Fibroblast of skin of right quadriceps (primary cell): ENCODE results near the gene POLE4.

Experiments
- DNase-seq: peaks from one replicate; pipeline ENCODE4 v3.0.0-alpha.2; 2013

The POLE4 gene

DNA sequence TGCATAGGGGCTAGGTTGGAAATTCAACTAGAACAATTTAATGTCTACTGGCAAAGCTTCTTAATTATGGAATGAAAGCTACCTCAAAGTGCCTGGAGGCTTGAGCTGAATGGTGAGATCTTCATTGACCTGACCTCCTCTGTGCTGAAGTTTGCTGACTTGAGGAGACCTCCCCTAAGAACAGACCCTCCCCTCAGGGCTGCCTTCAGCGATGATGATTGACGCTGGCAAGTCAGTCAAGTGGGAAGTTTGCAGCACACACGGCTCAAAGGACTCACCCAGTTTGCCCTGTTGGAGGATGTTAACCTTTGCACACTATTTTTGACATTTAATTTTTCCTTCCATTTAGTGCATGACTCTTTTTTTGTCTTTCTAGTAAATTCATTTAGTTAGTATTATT lies 17.2 kb upstream of the POLE4 start:
- no peak for DNase-seq

DNA sequence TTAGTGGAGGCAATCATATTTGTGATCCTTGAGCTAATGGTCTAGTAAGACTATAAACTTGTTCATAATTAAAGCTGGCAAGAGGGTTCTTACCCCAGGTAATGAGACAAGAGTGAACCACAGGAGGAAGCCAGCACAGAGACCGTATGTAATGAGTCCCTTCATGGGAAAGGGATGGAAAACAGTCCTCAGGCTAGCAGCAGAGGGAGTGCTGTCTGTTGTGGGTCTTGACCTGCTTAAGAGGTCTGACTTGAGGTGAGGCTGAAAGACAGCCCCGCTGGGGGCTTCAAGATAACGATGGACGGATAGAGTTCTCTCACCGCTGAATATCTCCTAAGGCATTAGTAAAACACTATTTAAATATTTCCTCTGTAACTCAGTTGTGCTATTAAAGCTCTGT lies 16.2 kb upstream of the POLE4 start:
- DNase-seq: no peak

DNA sequence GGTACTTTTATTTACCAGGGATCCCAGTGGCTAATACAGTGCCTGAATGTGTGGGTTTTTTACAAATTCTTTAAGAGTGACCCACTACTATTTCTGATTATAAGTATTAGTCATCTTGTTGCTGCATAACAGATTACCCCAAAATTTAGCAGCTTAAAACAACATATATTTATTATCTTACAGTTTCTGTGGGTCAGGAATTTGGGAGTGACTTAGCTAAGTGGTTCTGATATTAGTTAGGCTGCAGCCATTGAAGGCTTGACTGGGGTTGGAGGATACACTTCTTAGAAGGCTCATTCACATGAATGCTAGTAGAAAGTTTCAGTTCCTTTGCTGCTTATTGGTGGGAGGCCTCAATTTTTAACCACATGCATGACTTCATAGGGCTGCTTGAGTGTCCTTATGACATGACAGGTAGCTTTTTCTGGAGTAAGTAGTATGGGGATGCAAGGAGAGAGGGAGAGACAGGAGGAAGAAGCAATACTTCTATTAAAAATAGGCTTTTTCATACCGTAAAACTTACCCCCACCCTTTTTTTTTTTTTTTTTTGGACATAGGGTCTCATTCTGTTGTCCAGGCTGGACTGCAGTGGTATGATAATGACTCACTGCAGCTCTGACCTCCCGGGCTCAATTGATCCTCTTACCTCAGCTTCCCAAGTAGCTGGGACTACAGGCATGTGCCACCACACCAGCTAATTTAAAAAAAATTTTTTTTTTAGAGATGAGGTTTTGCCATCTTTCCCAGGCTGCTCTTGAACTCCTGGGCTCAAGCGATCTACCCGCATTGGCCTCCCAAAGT lies 13.3 kb upstream of the POLE4 start:
- DNase-seq: peak; percentile 62

DNA sequence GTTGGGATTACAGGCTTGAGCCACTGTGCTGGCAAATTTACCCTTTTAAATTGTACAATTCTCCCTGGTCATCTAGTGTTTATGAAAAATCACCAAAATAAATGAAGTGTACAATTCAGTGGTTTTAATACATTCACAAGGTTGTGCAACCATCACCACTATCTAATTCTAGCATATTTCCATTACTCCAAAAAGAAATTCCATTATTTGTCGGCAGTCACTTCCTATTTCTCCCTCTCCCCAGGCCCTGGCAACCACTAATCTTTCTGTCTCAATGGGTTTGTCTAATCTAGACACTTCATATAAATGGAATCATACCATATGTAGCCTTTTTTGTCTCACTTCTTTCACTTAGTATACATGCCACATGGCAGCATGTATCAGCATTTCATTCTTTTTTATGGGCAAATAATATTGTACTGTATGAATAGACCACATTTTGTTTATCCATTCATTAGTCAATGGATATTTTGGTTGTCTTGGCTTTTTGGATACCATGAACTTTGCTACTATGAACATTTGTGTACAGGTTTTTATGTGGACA lies 12.6 kb upstream of the POLE4 start:
- DNase-seq: peak; percentile 44

- DNase-seq: no peak
Measured at GRCh38 chr2:74947703-74948102, 10.7 kb upstream of the POLE4 start.

DNA sequence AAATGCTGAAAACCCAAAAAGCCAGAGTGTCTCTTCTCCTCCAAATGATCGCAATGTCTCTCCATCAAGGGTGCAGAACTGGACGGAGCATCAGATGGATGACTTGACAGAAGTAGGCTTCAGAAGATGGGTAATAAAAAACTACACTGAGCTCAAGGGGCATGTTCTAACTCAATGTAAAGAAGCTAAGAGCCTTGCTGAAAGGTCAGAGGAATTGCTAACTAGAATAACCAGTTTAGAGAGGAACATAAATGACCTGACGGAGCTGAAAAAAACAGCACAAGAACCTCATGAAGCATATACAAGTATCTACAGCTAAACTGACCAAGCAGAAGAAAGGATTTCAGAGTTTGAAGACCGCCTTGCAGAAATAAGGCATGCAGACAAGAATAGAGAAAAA lies 9.7 kb upstream of the POLE4 start:
- DNase-seq: no peak

GRCh38 chr2:74951211-74951754 lies 7.2 kb upstream of the POLE4 start:
- no peak for DNase-seq

DNA sequence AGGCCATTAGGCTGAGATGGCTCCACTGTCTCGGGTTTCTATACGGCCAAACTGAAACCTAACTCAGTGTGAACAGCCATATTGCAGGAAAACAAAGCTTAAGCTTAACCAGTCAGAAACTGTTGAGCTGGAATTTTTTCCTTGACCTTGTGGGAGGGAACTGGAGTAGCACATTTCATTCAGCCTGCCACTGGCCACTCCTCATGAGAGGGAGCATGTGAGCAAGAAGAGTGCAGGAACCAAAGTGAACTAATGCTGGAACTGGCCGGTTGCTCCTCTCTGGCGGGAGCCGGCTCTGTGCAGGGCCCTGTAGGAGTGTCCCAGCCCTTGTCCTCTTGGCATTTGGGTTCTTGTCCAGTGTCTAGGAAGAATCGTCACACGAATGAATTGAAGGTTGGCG lies 5.9 kb upstream of the POLE4 start:
- no peak for DNase-seq

- no peak for DNase-seq
Measured at GRCh38 chr2:74953796-74954499, 4.5 kb upstream of the POLE4 start.

- DNase-seq: no peak
Measured at GRCh38 chr2:74954500-74954874, 4.0 kb upstream of the POLE4 start.

DNA sequence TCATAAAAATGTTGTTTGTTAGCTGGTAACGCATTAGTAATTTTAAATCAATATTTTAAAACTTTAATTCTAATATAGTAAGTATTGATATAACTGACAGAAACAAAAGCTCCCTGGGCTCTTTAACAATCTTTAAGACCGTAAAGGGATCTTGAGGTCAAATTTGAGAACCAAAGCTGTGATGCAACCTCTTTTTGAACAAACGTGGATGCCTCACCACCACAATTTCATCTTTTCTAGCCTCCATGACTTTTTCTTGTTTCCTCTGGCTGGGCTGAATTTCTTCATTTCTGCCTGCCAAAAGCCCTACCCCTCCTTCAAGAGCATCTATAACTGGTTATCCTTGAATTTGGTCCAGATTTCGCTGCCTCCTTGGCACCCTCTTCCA lies 563 bp upstream of the POLE4 start:
- no peak for DNase-seq

DNA sequence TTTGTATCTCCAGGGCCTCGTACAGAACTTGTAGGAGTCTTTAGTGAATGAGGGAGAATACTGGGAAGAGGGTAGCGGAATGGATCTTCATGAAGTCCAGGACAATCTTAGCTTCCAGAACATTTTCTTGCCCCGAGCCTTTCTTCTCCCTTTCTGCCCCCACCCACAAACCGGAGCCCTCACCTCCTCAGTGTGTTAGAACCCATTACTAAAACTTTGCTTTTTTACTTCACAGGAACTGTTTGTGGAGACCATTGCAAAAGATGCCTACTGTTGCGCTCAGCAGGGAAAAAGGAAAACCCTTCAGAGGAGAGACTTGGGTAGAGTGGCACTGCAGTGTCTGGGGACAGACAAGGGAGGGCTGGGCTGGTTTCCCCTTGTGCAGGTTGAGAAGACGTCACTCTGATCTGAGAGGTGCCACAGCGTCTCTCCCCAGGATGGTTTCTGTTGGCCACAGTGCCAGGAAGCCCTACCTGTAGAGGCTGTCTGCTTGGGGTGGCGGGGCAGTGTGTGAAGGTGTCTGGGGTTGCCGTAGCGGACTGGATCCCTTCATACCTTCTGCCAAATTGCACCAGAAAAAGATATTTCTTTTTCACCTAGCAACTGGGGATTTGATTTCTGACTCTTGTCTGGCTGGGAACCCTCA lies 786 bp downstream of the POLE4 start:
- DNase-seq: no peak

- DNase-seq: no peak
Measured at GRCh38 chr2:74966887-74967286, 8.4 kb downstream of the POLE4 start.

DNA sequence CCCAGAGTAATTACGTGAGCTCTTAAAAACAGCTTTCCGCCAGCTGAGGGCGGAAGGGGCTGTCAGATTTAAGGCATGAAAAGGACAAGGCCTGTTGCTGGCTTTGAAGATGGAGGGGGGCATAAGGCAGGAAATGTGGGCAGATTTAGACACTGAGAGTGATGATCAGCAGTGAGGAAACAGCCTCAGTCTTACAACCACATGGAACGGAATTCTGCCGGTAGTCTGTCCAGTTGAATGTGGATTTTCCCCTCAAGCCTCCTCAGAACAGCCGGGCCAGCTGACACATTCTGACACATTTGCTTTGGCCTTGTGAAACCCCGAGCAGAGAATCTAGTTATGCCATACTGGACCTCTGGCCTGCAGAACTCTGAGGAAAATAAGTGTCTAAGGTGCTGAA lies 16.6 kb downstream of the POLE4 start:
- no peak for DNase-seq

- DNase-seq: no peak
Measured at GRCh38 chr2:74979844-74980243, 21.4 kb downstream of the POLE4 start.

GRCh38 chr2:74982577-74982976 lies 24.1 kb downstream of the POLE4 start:
- no peak for DNase-seq

DNA sequence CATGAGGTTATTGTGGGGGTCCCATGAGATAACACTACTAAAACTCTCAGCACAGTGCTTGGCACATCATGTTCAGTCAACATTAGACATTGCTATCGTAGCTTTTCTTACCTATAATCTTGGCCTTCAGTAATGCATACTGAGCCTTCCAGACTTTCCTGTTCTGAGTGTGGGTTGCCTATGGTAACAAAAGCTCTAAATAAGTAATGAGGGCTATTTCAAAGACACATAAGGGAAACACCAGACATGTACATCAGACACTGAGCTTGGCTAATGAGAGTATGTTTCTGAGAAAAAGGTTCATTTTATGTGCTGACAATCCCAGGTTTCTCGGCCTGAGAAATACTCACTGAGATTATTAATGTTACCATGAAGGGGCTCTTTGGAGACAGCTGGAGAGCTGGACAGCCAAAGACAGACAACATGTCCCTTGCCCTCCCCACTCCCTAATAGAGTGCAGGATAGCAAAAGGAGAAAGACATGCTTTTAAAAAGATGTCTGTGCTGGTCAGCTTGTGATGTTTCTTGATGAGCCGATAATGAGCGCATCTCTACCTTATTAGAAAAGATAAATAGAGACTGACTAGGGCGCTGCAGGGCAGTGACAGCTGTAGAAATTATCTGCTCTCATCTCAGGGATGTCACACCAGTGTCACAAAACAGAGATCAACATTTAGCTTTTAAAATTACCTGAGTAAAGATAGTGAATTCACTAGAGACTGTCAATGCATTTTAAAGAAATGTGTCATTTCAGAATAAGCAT lies 25.4 kb downstream of the POLE4 start:
- no peak for DNase-seq

GRCh38 chr2:74984947-74985637 lies 26.6 kb downstream of the POLE4 start:
- no peak for DNase-seq

DNA sequence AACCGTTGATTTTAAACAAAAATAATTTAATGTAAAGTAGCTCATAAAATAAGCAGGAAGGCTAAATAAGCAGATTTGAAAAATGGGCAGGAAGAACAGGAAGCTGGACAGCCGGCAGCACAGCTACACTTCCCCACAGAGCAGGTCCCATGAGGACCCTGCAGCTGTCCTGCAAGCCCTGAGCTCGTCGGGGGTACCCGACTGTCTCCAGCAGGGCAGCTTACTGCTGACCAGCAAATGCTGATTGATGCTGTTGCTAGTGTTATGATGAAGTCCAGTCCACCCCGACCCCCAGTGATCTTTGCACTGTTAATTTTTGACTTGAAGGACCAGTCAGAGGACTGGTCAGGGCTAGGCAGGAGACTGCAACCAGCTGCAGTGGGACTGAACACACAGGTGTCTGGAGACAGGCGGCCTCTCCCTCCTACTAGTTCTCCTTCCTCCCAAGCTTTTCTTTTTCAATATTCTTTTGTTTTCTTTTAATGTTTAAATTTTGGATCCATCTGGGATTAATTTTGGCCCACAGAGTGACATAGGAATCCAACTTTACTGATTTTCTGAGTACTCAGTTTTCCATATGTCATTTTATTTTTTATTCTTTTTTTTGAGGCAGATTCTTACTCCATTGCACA lies 27.7 kb downstream of the POLE4 start:
- DNase-seq: no peak

- DNase-seq: peak; percentile 84
Measured at GRCh38 chr2:74991977-74992376, 33.5 kb downstream of the POLE4 start.

DNA sequence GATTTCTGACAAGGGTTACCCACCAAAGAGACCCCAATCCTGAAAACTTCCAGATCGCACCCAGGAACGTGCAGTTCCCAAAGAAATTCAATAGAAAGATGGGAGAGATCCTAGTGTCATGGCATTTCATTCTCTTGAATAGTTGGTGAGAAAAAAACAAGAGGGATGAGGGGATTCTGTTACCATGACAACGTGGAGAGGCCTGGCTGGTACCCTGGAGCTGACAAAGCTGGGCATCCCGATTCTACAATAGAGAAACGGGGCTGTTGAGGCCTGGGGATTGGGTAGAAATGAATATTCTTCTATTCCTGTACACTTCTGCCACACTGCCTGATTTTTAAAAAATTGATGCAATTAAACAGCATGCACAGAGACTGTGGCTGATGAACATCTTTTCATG lies 41.0 kb downstream of the POLE4 start:
- no peak for DNase-seq

GRCh38 chr2:75002007-75002406 lies 43.6 kb downstream of the POLE4 start:
- DNase-seq: peak; percentile 68
